OCI-LY1 (cell line): ENCODE data around the gene TRPV5.

Experiments
- H2AFZ ChIP-seq: fragments of 200-600 bp; sonication (generic), shearing (Covaris generic); 2 replicates; pipeline ENCODE4 v1.6.0; 2014; ENCODE audit warnings: antibody characterized with exemption, mild to moderate bottlenecking, low read length
- H3F3A ChIP-seq: fragments of 200-600 bp; sonication (generic), shearing (Covaris generic); 2 replicates; pipeline ENCODE4 v1.6.0; 2014; ENCODE audit warnings: mild to moderate bottlenecking, antibody characterized with exemption, low read length, moderate library complexity; ENCODE audit not compliant: insufficient read depth
- H3K27ac ChIP-seq: fragments of 200-600 bp; sonication (generic); 2 replicates; pipeline ENCODE4 v1.5.1; 2014; ENCODE audit warnings: low read length, mixed run types, mild to moderate bottlenecking, low read depth; ENCODE audit not compliant: poor library complexity, severe bottlenecking
- H3K27me3 ChIP-seq: fragments of 200-600 bp; sonication (generic); 2 replicates; pipeline ENCODE4 v1.6.0; 2014; ENCODE audit warnings: antibody characterized with exemption, mild to moderate bottlenecking, low read length, moderate library complexity; ENCODE audit not compliant: insufficient read depth
- H3K36me3 ChIP-seq: fragments of 200-600 bp; sonication (generic); 2 replicates; pipeline ENCODE4 v1.6.1; 2014; ENCODE audit warnings: mild to moderate bottlenecking, antibody characterized with exemption, low read length, moderate library complexity, mixed read lengths; ENCODE audit not compliant: insufficient read depth
- H3K4me1 ChIP-seq: fragments of 200-600 bp; sonication (generic); 2 replicates; pipeline ENCODE4 v1.5.1; 2014; ENCODE audit warnings: mild to moderate bottlenecking, low read length, moderate library complexity; ENCODE audit not compliant: insufficient read depth, severe bottlenecking
- H3K4me2 ChIP-seq: fragments of 200-600 bp; sonication (generic), shearing (Covaris generic); 2 replicates; pipeline ENCODE4 v1.6.1; 2014; ENCODE audit warnings: low read length
- H3K4me3 ChIP-seq: fragments of 200-600 bp; sonication (generic); 2 replicates; pipeline ENCODE4 v1.5.1; 2014; ENCODE audit warnings: low read length, low read depth, mild to moderate bottlenecking, mixed read lengths; ENCODE audit not compliant: poor library complexity, severe bottlenecking
- H3K79me2 ChIP-seq: fragments of 200-600 bp; shearing (Covaris generic); 2 replicates; pipeline ENCODE4 v1.6.1; 2016; ENCODE audit warnings: mixed run types, low read length, mixed read lengths; ENCODE audit not compliant: insufficient read depth
- H3K9ac ChIP-seq: fragments of 200-600 bp; sonication (generic), shearing (Covaris generic); 2 replicates; pipeline ENCODE4 v1.6.1; 2014; ENCODE audit warnings: mild to moderate bottlenecking, low read length, mixed read lengths
- H3K9me2 ChIP-seq: fragments of 200-600 bp; sonication (generic), shearing (Covaris generic); 2 replicates; pipeline ENCODE4 v1.6.1; 2014; ENCODE audit warnings: low read depth, mild to moderate bottlenecking, low read length, mixed read lengths
- H3K9me3 ChIP-seq: fragments of 200-600 bp; shearing (Covaris generic); 2 replicates; pipeline ENCODE4 v1.6.1; 2014; ENCODE audit warnings: low read length, mixed read lengths
- H4K20me1 ChIP-seq: fragments of 200-600 bp; sonication (generic), shearing (Covaris generic); 2 replicates; pipeline ENCODE4 v1.6.0; 2016; ENCODE audit warnings: mild to moderate bottlenecking, low read length; ENCODE audit not compliant: insufficient read depth
- EZH2 ChIP-seq: fragments of 200-600 bp; sonication (generic), shearing (Covaris generic); IDR thresholded peaks from 2 replicates; pipeline ENCODE4 v1.8.0; 2017; ENCODE audit warnings: borderline replicate concordance, mixed run types, mild to moderate bottlenecking, antibody characterized with exemption, low read length, moderate library complexity, mixed read lengths
- TF ChIP-seq, protein P1 (sequence below): fragments of 200-600 bp; sonication (generic), shearing (Covaris generic); IDR thresholded peaks from 2 replicates; pipeline ENCODE4 v1.5.1; 2017; ENCODE audit warnings: mild to moderate bottlenecking, antibody characterized with exemption, low read length, moderate library complexity, mixed read lengths

The TRPV5 gene

DNA sequence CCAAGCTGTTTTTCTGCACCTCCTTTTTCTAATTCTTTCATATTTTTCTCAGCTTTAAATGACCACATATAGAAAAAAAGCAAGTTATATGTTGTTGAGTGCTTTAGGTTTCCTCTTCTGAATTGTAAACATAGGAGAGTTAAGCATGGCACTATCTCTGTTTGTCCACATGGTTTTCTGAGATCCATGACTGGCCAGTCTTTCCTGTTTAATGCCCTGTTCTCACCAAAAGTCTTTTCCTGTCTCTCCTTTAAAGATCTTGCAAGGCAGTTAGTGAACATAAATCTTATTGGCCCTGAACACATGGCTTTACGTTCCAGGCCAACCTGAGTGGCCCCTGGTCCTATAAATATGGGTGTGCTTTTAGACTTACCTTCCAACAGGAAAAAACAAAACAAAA, 19.4 kb downstream of the TRPV5 start:
- Histone ChIP-seq H3K27me3 (peaks cover 3% of the 10 kb centered on the region; the same call in 1 of the 2 replicates), H3K9me2 (no peaks in the 10 kb centered on the region), H3K79me2 (no peaks in the 10 kb centered on the region), H3K4me3 (no peak overlapping the region), H3K4me2 (no peak overlapping the region), H3K36me3 (no peaks in the 10 kb centered on the region), H2AFZ (no peak overlapping the region), H3F3A (no peaks in the 10 kb centered on the region), H3K4me1 (no peaks in the 10 kb centered on the region), H4K20me1 (no peaks in the 10 kb centered on the region), H3K9ac (no peak overlapping the region), H3K9me3 (no peaks in the 10 kb centered on the region), H3K27ac (no peak overlapping the region)
- TF ChIP-seq, protein P1, sequence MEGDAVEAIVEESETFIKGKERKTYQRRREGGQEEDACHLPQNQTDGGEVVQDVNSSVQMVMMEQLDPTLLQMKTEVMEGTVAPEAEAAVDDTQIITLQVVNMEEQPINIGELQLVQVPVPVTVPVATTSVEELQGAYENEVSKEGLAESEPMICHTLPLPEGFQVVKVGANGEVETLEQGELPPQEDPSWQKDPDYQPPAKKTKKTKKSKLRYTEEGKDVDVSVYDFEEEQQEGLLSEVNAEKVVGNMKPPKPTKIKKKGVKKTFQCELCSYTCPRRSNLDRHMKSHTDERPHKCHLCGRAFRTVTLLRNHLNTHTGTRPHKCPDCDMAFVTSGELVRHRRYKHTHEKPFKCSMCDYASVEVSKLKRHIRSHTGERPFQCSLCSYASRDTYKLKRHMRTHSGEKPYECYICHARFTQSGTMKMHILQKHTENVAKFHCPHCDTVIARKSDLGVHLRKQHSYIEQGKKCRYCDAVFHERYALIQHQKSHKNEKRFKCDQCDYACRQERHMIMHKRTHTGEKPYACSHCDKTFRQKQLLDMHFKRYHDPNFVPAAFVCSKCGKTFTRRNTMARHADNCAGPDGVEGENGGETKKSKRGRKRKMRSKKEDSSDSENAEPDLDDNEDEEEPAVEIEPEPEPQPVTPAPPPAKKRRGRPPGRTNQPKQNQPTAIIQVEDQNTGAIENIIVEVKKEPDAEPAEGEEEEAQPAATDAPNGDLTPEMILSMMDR = no peak
- no peak for TF ChIP-seq EZH2

DNA sequence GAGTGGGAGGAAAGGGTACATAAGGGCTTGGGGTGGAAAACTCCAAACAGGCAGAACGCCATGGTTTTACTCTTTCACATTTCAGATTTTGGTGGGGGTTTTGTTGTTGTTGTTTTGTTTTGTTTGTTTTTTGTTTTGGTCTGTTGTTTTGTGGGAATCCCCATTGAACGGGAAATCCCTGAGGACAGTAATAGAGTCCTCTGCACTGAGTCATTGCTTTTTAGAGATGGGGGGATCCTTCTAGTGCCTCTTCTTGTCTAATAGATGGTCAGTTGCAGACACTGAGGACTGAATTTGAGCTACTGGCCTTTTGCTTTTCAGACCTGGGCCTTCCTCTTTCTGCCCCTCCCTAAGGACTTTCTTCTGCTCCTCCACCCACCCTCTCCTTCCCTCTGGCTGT, 20.0 kb downstream of the TRPV5 start:
- TF ChIP-seq EZH2 = no peak
- TF ChIP-seq, protein P1 = no peak

DNA sequence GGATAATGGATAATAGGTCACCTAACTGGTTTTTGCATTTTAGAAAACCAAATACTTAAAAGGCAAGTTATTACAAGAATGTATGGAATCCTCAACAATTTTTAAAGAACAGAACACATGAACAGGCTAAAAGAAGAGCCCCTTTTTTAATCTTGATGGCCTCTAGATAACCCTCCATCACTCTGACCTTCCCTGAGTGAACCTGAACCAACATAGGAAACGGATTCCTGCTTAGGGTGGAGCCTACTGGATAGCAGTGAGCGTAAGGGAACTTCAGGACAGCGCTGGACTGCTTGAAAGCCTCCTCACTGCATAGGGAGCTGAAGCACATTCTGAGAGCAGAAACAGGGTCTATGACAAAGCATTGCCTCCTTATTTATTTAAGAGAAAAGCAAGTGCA, 20.5 kb downstream of the TRPV5 start:
- Histone ChIP-seq H3K27ac (no peak overlapping the region), H3K9ac (no peak overlapping the region), H2AFZ (no peak overlapping the region), H3K36me3 (no peaks in the 10 kb centered on the region), H3K4me3 (no peak overlapping the region), H3K4me2 (no peak overlapping the region), H3F3A (no peaks in the 10 kb centered on the region), H4K20me1 (no peaks in the 10 kb centered on the region), H3K9me3 (no peaks in the 10 kb centered on the region), H3K79me2 (no peaks in the 10 kb centered on the region), H3K4me1 (no peaks in the 10 kb centered on the region), H3K9me2 (no peaks in the 10 kb centered on the region), H3K27me3 (peaks cover 3% of the 10 kb centered on the region; the same call in 1 of the 2 replicates)
- TF ChIP-seq, protein P1 = no peak
- no peak for TF ChIP-seq EZH2

More for the DNA sequence above, 20.0 kb downstream of the TRPV5 start:
- Histone ChIP-seq H3K9ac (no peak overlapping the region), H3F3A (no peaks in the 10 kb centered on the region), H3K9me2 (no peaks in the 10 kb centered on the region), H3K27ac (no peak overlapping the region), H3K79me2 (no peaks in the 10 kb centered on the region), H3K4me3 (no peak overlapping the region), H3K4me2 (no peak overlapping the region), H3K9me3 (no peaks in the 10 kb centered on the region), H4K20me1 (no peaks in the 10 kb centered on the region), H3K36me3 (no peaks in the 10 kb centered on the region), H2AFZ (no peak overlapping the region), H3K27me3 (peaks cover 3% of the 10 kb centered on the region; the same call in 1 of the 2 replicates), H3K4me1 (no peaks in the 10 kb centered on the region)
